A549 (cell line): Measurements from ENCODE around the gene FAH. TPM values are rescaled to one million over a fixed set of nuclear protein-coding genes. Genes with fewer than 3 reads are reported as not detected.

Source experiments
- ATAC-seq, 2 experiments: fragments of 200-7000 bp in 1 of 2; fragments of >200 bp in 1 of 2; cut with Nextera tagmentation in 1 of 2; cut with Tn5 transposase in 1 of 2; 3 replicates each; pipeline versions ENCODE4 v1.8.0 to v1.9.1; 2018 to 2020; ENCODE audit warnings: mild to moderate bottlenecking in 1 of 2, moderate library complexity in 1 of 2
- CTCF ChIA-PET: fragments of 300-600 bp; sonication (Branson Sonifier 250); formaldehyde crosslinking; extraction: SDS; loops from one replicate; lab custom pipeline; 2021; ENCODE audit warnings: antibody characterized with exemption, inconsistent platforms; lab: Yijun Ruan, JAX
- POLR2A ChIA-PET: fragments of 350-600 bp; formaldehyde crosslinking; extraction: SDS; loops from one replicate; lab custom pipeline; 2021; ENCODE audit warnings: antibody characterized with exemption, inconsistent platforms; lab: Yijun Ruan, JAX
- DNase-seq, 2 experiments: peaks; one replicate each; pipeline versions ENCODE4 v3.0.0 to v3.0.0-alpha.2; 2011 to 2016; ENCODE audit warnings: low read depth in 1 of 2, low spot score in 1 of 2
- FAIRE-seq: peaks from 2 replicates; lab custom pipeline; 2011; peaks lifted over from hg19 to GRCh38; lab: Jason Lieb, UNC
- H3K27ac ChIP-seq, 2 experiments: fragments of >200 bp; sonication (Bioruptor Twin); formaldehyde crosslinking; 3 replicates each; pipeline ENCODE4 v1.5.1; 2016 to 2017
- H3K4me1 ChIP-seq: fragments of >200 bp; sonication (Bioruptor Twin); formaldehyde crosslinking; 3 replicates; pipeline ENCODE4 v1.6.1; 2016
- H3K4me2 ChIP-seq: fragments of >200 bp; sonication (Bioruptor Twin); formaldehyde crosslinking; 3 replicates; pipeline ENCODE4 v1.6.1; 2016
- H3K4me3 ChIP-seq: fragments of >200 bp; sonication (Bioruptor Twin); formaldehyde crosslinking; 3 replicates; pipeline ENCODE4 v1.5.1; 2016
- H3K9me3 ChIP-seq: fragments of >200 bp; sonication (Bioruptor Twin); formaldehyde crosslinking; 3 replicates; pipeline ENCODE4 v1.6.1; 2016
- CBX8 ChIP-seq: fragments of 200-600 bp; sonication (generic); IDR thresholded peaks from 2 replicates; pipeline ENCODE4 v1.6.1; 2016
- CHD4 ChIP-seq: fragments of 200-600 bp; sonication (generic); IDR thresholded peaks from 2 replicates; pipeline ENCODE4 v1.6.1; 2016; ENCODE audit warnings: antibody characterized with exemption, mild to moderate bottlenecking, borderline replicate concordance
- EHF ChIP-seq: fragments of 250-450 bp; sonication (Bioruptor Pico); IDR thresholded peaks from 2 replicates; pipeline ENCODE4 v1.5.0; 2020; ENCODE audit warnings: mild to moderate bottlenecking
- ELK1 ChIP-seq: fragments of 150-350 bp; IDR thresholded peaks from 2 replicates; pipeline ENCODE4 v1.6.1; 2014; ENCODE audit warnings: low read depth, mild to moderate bottlenecking, low read length
- FOXS1 ChIP-seq: fragments of 250-450 bp; sonication (Bioruptor Pico); IDR thresholded peaks from 2 replicates; pipeline ENCODE4 v1.5.0; 2020; ENCODE audit warnings: mild to moderate bottlenecking, moderate library complexity
- HDAC2 ChIP-seq: fragments of 200-600 bp; sonication (generic); IDR thresholded peaks from 2 replicates; pipeline ENCODE4 v1.6.1; 2016
- HOXA7 ChIP-seq: fragments of 250-450 bp; sonication (Bioruptor Pico); IDR thresholded peaks from 2 replicates; pipeline ENCODE4 v1.5.0; 2020; ENCODE audit warnings: mild to moderate bottlenecking, moderate library complexity
- JUN ChIP-seq, 2 experiments: fragments of >200 bp; sonication (Bioruptor Twin); formaldehyde crosslinking; IDR thresholded peaks; 2 replicates in 1 of 2; 3 replicates in 1 of 2; pipeline ENCODE4 v1.6.1; 2016 to 2017
- KDM5A ChIP-seq: fragments of 200-600 bp; sonication (generic); IDR thresholded peaks from 2 replicates; pipeline ENCODE4 v1.6.1; 2016; ENCODE audit warnings: antibody characterized with exemption, mild to moderate bottlenecking
- MAFK ChIP-seq: fragments of 450-650 bp; IDR thresholded peaks from 2 replicates; pipeline ENCODE4 v1.6.1; 2014; ENCODE audit not compliant: partially characterized antibody
- MAZ ChIP-seq: fragments of 150-350 bp; IDR thresholded peaks from 2 replicates; pipeline ENCODE4 v1.6.1; 2014; ENCODE audit warnings: antibody characterized with exemption, low read depth, low read length, borderline replicate concordance
- NFE2L2 ChIP-seq: fragments of 150-350 bp; conservative IDR thresholded peaks from 2 replicates; pipeline ENCODE4 v1.6.1; 2014; ENCODE audit warnings: low read length
- POLR2AphosphoS2 ChIP-seq: conservative IDR thresholded peaks from 2 replicates; pipeline ENCODE4 v1.6.1; 2012; ENCODE audit warnings: low read length, improper control_type of control experiment, inconsistent platforms
- WGBS: methylation state at CpG from one replicate; pipeline ENCODE4 v1.1.6; 2017; ENCODE audit errors: missing lambda C conversion rate; 5-methylcytosine and 5-hydroxymethylcytosine counted together
- polyA plus RNA-seq, 4 experiments: library from polyadenylated mRNA; depleted of rRNA in 3 of 4; stranded (reverse); fragments of >200 nt; fragmentation: RNase III in 1 of 4; extraction: RNeasy Plus Mini Kit Qiagen cat#74134 plus additional on column Dnase treatment in 1 of 4; gene quantifications; 2 replicates in 3 of 4; 3 replicates in 1 of 4; pipeline ENCODE4 v1.2.3, GENCODE V29; 2011 to 2017
- TF ChIP-seq, protein P1 (sequence below): IDR thresholded peaks from 2 replicates; pipeline ENCODE4 v1.6.1; 2012; ENCODE audit warnings: low read depth, borderline replicate concordance
- TF ChIP-seq, protein P2 (sequence below): fragments of 200-600 bp; sonication (generic); IDR thresholded peaks from 2 replicates; pipeline ENCODE4 v1.6.1; 2016; ENCODE audit warnings: antibody characterized with exemption, mild to moderate bottlenecking, moderate library complexity
- TF ChIP-seq, protein P3 (sequence below): fragments of >200 bp; sonication (Bioruptor Twin); formaldehyde crosslinking; IDR thresholded peaks from 3 replicates; pipeline ENCODE4 v1.5.1; 2016
- TF ChIP-seq, protein P4 (sequence below): IDR thresholded peaks from 2 replicates; pipeline ENCODE4 v1.6.1; 2012

Gene FAH
- polyA plus RNA-seq, 2 of the 4 experiments (the other 2 are of a cell fraction): 27.3 to 31.9 TPM

GRCh38 chr15:80106051-80106450 lies 46.7 kb upstream of the FAH start:
- no peak for ATAC-seq
- TF ChIP-seq ELK1 (no peak), JUN (IDR thresholded peaks at IDR 0.05) (no peak)
- TF ChIP-seq, protein P1, sequence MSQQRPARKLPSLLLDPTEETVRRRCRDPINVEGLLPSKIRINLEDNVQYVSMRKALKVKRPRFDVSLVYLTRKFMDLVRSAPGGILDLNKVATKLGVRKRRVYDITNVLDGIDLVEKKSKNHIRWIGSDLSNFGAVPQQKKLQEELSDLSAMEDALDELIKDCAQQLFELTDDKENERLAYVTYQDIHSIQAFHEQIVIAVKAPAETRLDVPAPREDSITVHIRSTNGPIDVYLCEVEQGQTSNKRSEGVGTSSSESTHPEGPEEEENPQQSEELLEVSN: no peak
- H3K9me3 ChIP-seq: no peaks in the 10 kb centered on the region
- no peak overlapping the region for H3K4me3 ChIP-seq
- CTCF ChIA-PET: interaction anchor here (2.7 kb wide), 1 partner anchor 46 kb away, joined by 6 read pairs; no protein-coding TSS in a partner anchor
- no peak for DNase-seq
- POLR2A ChIA-PET: no interaction called here
- peak; percentile 13 for FAIRE-seq
- no peak overlapping the region for H3K27ac ChIP-seq
- peak overlapping the region; percentile 17; the same call in 2 of the 3 replicates for H3K4me2 ChIP-seq
- 91% methylated on average over 4 of the region's 4 CpGs for WGBS
- H3K4me1 ChIP-seq: peaks cover 21% of the 10 kb centered on the region

- FAIRE-seq (no peak), DNase-seq (no peak), ATAC-seq (no peak)
- 91% methylated on average over 6 of the region's 6 CpGs for WGBS
- CTCF ChIA-PET: interaction anchor here (0.6 to 1.1 kb wide), 2 partner anchors 13 to 254 kb away, joined by 3 read pairs; no protein-coding TSS in a partner anchor
- POLR2A ChIA-PET: no interaction called here
- peaks cover 29% of the 10 kb centered on the region for H3K4me1 ChIP-seq
- TF ChIP-seq HDAC2 (no peak), MAFK (no peak), KDM5A (no peak), MAZ (no peak), CBX8 (no peak), CHD4 (no peak), NFE2L2 (no peak), FOXS1 (CRISPR knock-in tag) (no peak), HOXA7 (no peak), EHF (CRISPR knock-in tag) (no peak), POLR2AphosphoS2 (no peak)
- TF ChIP-seq, protein P2, sequence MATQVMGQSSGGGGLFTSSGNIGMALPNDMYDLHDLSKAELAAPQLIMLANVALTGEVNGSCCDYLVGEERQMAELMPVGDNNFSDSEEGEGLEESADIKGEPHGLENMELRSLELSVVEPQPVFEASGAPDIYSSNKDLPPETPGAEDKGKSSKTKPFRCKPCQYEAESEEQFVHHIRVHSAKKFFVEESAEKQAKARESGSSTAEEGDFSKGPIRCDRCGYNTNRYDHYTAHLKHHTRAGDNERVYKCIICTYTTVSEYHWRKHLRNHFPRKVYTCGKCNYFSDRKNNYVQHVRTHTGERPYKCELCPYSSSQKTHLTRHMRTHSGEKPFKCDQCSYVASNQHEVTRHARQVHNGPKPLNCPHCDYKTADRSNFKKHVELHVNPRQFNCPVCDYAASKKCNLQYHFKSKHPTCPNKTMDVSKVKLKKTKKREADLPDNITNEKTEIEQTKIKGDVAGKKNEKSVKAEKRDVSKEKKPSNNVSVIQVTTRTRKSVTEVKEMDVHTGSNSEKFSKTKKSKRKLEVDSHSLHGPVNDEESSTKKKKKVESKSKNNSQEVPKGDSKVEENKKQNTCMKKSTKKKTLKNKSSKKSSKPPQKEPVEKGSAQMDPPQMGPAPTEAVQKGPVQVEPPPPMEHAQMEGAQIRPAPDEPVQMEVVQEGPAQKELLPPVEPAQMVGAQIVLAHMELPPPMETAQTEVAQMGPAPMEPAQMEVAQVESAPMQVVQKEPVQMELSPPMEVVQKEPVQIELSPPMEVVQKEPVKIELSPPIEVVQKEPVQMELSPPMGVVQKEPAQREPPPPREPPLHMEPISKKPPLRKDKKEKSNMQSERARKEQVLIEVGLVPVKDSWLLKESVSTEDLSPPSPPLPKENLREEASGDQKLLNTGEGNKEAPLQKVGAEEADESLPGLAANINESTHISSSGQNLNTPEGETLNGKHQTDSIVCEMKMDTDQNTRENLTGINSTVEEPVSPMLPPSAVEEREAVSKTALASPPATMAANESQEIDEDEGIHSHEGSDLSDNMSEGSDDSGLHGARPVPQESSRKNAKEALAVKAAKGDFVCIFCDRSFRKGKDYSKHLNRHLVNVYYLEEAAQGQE: no peak
- TF ChIP-seq, protein P3, sequence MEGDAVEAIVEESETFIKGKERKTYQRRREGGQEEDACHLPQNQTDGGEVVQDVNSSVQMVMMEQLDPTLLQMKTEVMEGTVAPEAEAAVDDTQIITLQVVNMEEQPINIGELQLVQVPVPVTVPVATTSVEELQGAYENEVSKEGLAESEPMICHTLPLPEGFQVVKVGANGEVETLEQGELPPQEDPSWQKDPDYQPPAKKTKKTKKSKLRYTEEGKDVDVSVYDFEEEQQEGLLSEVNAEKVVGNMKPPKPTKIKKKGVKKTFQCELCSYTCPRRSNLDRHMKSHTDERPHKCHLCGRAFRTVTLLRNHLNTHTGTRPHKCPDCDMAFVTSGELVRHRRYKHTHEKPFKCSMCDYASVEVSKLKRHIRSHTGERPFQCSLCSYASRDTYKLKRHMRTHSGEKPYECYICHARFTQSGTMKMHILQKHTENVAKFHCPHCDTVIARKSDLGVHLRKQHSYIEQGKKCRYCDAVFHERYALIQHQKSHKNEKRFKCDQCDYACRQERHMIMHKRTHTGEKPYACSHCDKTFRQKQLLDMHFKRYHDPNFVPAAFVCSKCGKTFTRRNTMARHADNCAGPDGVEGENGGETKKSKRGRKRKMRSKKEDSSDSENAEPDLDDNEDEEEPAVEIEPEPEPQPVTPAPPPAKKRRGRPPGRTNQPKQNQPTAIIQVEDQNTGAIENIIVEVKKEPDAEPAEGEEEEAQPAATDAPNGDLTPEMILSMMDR: no peak
- TF ChIP-seq, protein P4, sequence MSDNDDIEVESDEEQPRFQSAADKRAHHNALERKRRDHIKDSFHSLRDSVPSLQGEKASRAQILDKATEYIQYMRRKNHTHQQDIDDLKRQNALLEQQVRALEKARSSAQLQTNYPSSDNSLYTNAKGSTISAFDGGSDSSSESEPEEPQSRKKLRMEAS: no peak
- TF ChIP-seq, protein P1: no peak
- no peaks in the 10 kb centered on the region for H3K9me3 ChIP-seq
- H3K4me2 ChIP-seq: no peak overlapping the region
- H3K4me3 ChIP-seq: no peak overlapping the region
- H3K27ac ChIP-seq: no peak overlapping the region
Observed at GRCh38 chr15:80107204-80107603, 45.6 kb upstream of the FAH start.
